HT-29 (cell line): ENCODE data around the gene VPS39. TPM values are rescaled to one million over a fixed set of nuclear protein-coding genes. Genes with fewer than 3 reads are reported as not detected.
A peak's percentile ranks its signal among the peaks of the same experiment; 100 is the strongest.

Experiments
- DNase-seq: peaks from one replicate; pipeline ENCODE4 v3.0.0-alpha.2; 2015; ENCODE audit warnings: low spot score
- small RNA-seq: library from RNA; depleted of rRNA; stranded (forward); fragments of <200 nt; gene quantifications from one replicate; pipeline ENCODE3, GENCODE V24; 2014
- total RNA-seq: library from RNA; depleted of rRNA; stranded (reverse); fragments of >200 nt; shearing (Covaris generic); gene quantifications from 2 replicates; pipeline ENCODE4 v1.2.3, GENCODE V29; 2014; rRNA removed

VPS39 gene
- total RNA-seq, 1 experiment from 2014 or later, result 25.5 TPM

DNA sequence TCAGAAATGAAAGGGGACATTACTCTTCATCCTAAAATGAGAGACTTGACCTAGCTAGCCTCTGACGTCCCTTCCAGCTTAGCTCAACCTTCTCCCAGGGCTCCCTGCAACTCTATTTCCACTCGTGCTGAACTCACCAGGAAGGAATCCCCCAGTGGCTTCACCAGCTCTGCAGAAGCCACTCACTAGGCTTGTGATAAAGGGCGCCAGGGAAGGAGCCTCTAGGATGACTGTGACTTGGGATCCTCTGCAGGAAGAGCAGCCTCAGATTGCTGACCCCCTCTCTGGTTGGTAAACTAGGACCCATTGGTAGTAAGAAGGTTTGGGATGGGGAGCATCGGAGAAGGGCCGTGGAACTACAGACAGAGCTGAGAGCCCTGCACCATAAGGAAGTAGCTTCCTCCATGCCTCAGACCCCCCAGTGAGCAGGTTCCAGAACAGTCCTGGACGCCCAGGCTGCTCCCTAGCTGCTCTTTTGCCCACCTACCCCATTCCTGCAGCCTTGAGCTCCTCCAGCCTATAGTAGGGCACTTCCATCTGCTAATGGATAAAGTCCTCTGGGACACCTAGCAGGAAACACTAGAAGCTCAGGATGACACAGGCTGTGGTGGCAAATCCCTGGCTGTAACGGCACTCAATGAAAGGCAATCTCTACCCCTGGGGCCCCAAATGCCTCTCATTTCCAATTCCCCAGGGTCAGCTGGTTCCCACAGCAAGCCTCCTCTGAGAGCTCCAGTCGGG, 77.7 kb downstream of the VPS39 start:
- no peak for DNase-seq

DNA sequence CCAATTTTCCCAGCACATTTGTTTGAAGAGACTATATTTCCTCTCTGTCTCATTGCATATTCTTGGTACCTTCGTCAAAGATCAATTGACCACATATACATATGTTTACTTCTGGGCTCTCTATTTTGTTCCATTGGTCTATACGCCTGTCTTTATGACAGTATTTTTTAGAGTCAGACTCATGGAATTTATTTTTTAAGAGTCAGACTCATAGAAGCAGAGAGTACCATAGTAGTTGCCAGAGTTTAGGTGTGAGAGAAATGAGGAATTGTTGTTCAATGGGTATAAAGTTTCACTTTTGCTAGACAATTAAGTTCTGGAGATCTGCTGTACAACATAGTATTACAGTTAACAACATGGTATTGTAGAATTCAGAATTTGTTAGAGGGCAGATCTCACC, 78.7 kb downstream of the VPS39 start:
- no peak for DNase-seq

DNA sequence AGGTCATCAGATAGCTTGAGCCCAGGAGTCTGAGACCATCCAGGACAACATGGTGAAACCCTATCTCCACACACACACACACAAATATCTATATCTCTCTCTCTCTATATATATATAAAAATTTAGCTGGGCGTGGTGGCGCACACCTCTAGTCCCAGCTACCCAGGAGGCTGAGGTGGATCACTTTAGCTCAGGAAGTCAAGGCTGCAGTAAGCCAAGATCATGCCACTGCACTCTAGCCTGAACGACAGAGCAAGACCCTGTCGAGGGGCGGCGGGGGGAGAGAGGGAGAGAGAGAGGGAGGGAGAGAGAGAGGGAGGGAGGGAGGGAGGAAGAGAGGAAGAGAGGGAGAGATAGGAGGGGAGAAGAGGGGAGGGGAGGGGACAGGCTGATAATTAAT, 79.6 kb downstream of the VPS39 start:
- DNase-seq, result no peak

DNA sequence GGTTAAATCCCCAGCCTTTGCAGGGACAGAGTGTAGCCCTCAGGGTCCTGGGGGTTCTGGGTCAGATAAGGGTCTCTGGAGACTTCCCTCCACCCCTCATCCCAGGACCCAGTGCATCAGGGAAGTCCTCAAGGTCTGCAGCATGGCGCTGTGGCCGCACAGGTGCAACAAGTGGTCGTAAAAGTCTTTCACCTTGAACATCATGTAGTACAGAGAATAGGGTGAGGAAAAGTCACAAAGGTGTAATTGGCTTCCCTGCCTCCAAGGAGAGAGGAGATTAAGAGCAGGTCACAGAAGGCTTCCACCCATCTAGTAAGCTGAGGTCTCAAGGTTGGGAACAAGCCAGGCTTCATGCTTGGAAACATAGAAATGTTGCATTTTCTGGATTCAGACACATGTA, 84.6 kb downstream of the VPS39 start:
- DNase-seq, result no peak

DNA sequence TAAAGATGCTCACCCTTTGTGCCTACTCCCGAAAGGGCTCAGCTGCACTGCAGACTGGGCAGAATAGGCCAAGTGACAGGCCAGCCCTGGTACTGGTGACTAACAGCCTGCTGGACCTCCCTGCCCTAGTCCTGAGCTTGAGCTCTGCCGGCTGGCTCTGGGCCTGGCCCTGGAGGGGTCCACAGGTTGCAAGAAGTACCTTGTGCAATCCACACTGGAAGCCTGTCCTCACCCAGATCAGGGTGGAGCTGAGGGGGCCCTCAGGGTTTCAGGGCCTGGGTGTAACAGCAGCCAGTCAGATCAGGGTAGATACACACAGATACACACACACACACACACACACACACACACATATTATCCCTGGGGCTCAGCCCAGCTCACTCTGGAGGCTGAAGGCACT, 86.4 kb downstream of the VPS39 start:
- DNase-seq, result no peak

DNA sequence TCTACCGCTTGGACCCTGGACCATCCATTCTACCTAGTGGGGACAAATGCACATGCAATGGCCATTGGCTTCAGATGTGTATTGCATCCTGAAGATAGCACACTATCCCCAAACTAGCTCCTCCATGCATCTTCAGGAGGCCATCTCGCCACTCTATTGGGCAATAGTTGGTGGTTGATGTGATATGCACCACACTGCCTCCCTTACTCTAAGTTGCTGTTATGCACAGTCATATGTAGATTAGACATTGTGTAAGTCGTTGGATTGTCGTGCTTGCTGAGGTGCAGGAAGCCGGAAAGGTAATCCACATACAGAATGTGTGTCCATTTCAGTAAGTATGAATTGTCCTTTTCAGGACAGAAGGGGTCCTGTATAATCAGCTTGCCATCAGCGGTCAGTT, 87.1 kb downstream of the VPS39 start:
- no peak for DNase-seq

DNA sequence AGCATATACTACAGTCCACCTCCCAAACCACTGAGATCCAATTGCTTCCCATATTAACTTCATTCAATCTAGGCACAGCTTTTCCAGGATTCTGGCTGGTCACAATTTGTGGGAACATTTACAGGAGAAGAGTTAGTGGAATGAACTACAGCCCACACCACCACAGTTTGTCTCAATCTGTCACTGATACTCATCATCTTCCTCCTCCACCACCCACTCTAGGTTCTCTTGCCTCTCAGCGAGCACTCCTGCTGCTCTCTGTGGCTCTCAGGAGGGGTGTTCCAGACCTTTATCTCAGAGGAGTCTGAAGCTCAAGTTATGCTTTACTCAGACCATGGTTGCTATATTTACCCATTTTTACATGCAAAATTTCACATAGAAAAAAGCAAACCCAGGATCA, 87.8 kb downstream of the VPS39 start:
- DNase-seq, result no peak

DNA sequence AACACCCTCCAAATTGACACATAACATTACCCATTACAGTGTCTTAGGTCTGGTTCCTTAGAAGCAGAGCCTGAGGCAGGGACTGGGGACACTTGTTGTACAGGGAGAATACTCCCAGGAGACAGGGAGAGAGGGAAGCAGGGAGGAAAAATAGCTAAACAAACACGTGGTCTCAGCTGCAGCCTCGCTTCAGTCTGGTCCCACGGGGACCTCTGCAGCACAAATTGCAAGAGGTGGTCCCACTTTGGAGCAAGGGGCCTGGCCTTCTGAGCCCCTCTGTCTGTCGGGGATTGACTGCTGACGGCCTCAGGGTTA, 88.7 kb downstream of the VPS39 start:
- no peak for DNase-seq

DNA sequence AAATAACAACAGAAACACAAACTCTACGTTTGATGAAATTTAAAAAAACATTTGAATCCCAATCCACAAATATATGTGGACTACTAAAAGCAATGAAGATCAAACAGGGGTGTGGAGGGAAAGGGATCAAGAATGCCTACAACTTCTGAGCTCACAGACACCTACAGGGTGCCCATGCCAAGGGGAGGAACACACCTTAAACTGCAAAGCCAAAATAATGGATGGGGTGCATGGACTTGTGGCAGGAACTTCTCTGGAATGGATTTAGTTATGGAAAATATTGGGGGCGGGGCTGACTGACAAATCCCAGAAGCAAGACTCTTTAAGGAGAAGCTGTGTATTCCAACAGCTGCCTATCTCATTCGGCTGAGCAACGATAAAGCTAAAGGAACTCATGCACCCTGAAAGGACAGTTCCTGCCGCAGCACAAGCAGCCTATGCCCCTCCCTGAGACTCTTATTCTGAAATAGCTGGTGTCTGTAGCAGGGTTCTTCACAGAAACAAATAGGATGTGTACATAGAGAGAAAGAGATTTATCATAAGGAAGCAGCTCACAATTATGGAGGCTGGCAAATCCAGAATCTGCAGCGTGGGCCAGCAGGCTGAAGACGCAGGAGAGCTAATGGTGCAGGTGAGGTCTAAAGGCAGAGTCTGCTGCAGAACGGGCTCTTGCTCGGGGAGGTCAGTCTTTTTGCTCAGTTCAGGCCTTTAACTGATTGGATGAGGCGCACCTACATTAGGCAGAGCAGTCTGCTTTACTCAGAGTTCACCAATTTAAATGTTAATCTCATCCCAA, 89.3 kb downstream of the VPS39 start:
- peak; percentile 69 for DNase-seq

DNA sequence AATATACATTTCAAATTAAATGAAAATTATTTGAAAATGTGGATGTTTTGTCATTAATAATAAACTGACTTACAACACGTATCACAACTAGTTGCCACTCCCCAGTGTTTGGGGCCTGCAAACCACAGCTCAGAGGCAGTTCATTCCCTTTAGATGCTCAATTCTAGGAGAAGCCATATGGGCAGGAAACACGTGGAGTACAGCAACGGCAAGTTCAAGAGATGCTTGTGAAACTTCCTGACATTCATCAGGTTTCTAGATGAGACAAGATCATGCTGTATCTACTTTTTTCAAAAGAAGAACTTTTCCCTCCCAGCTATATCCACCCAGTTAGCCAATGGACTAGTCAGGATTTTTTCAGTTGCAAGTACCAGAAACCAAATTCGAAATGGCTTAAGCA, 96.2 kb downstream of the VPS39 start:
- DNase-seq, result no peak

DNA sequence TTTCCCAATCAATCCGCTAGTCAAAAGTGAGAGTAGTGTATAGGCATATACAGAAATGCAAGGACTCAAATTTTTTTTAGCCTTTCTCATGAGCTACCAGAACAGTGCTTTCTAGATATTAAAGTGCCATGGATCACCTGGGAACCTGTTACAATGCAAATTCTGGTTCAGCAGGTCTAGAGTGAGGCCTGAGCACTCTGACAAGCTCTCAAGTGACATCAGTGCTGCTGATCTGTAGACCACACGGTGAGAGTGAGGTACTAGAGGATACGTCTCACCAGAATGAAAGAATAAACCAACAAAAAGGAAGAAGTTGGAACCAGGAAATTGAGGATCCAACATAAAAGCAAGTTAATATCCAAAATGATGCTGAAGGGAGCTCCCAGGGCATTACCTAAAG, 97.7 kb downstream of the VPS39 start:
- DNase-seq, result no peak

DNA sequence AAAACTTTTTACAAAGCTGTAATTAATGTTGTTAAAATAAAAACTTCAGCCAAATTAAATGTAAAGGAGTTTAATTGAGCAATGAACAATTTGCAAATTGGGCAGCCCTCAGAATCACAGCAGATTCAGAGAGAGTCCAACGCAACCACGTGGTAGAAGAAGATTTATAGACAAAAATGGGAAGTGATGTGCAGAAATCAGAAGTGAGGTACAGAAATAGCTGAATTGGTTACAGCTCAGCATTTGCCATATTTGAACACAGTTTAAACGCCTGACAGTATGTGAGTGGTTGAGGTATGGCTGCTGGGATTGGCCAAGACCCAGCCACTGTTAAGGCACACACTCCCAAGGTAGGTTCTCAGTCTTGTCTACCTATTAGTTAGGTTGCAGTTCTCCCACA, 99.3 kb downstream of the VPS39 start:
- no peak for DNase-seq

Small RNAs within 50 kb of the gene (small RNA-seq; reads per million reads assigned to genes)
- not detected for gene MIR627

Other genes starting within 250 kb of the VPS39 start
- 54.2 and 60.6 TPM in 2 replicates for gene EHD4, start 235.7 kb downstream of the VPS39 start, total RNA-seq
- not detected in 2 replicates for gene PLA2G4E, start 187.3 kb downstream of the VPS39 start, total RNA-seq
- gene PLA2G4D, start 113.7 kb downstream of the VPS39 start, total RNA-seq, result 0.03 TPM in 1 of 2 replicates, not detected in the other
- gene PLA2G4F, start 51.7 kb downstream of the VPS39 start, total RNA-seq, result 11.4 and 11.7 TPM in 2 replicates
- gene GANC, start 64.9 kb upstream of the VPS39 start, total RNA-seq, result 3.3 and 5.8 TPM in 2 replicates
- 58.2 and 63.8 TPM in 2 replicates for gene TMEM87A, start 65.1 kb upstream of the VPS39 start, total RNA-seq
- not detected in 2 replicates for gene CAPN3, start 151.2 kb upstream of the VPS39 start, total RNA-seq